Measurements from ENCODE around the gene LRRC26. TPM values are rescaled to one million over a fixed set of nuclear protein-coding genes. Genes with fewer than 3 reads are reported as not detected.

Gene LRRC26
- total and polyA plus RNA-seq, 2 of the 13 experiments (the other 11 are each of a cell fraction or from before 2014, with no cell fraction given), result not detected

DNA sequence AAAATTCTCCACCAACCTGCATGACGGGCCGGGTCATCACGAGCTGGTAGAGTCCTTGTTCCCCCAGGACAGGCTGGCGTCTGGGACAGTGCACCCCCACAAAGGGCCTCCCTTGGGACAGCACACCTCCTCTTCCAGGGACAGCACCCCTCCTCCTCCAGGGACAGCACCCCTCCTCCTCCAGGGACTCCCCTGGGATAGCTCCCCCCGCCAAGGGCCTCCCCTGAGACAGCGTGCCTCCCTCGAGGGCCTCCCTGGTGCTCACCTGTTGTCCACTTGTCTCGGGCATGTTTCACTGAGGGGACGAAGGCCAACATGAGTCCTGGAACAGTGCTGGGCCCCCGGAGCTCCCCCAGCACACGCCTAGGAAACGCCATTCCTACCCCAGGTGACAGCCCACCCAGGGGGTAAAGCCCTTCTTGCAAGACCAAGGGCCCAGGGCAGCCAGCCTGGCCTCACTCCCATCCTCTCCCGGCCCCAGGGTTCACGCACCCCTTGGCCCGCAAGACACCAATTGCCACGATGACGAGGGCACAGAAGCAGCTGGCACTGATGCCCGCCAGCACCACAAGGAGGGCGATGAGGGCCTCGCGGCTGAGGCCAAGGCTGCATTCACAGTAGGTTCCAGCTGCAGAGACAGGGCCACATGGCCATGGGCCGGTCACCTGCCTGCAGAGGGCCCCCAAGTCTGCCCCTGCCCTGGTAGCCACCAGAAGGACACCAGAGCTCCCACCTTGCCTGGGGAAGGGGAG, 1.5 kb upstream of the LRRC26 start:
- FAIRE-seq, result no peak
- peaks cover 9% of the 10 kb centered on the region for H3K4me1 ChIP-seq (ENCODE audit: insufficient read depth, low read length)
- no peaks in the 10 kb centered on the region for H3K9me3 ChIP-seq (ENCODE audit: low read length)
- peaks cover 7 to 52% of the 10 kb centered on the region in 2 experiments; a peak in 3 of 5 replicates for H3K27me3 ChIP-seq (ENCODE audit: control insufficient read depth in 1 of 2, insufficient read depth in 2 of 2, low read length in 2 of 2)
- TF ChIP-seq KDM4B (CRISPR knock-in tag; IDR thresholded peaks at IDR 0.05) (no peak), CTCF (CRISPR knock-in tag; IDR thresholded peaks at IDR 0.05) (0 out of 2 replicates have a peak, but pooled peaks have one; percentile 16)
- ATAC-seq, result no peak
- ChIA-PET CTCF (ENCODE audit: low intra/inter-chr PET ratio, low total read pairs) (no interaction called here), POLR2A (no interaction called here)
- H3K79me2 ChIP-seq (ENCODE audit: insufficient read depth, low read length), result no peaks in the 10 kb centered on the region
- WGBS (ENCODE audit: low lambda C conversion rate), result 33% methylated on average over 10 of the region's 22 CpGs
- no peak for DNase-seq (ENCODE audit: low spot score)
- H3K36me3 ChIP-seq (replicated peaks in 1 of 2; ENCODE audit: control insufficient read depth in 1 of 2, insufficient read depth in 2 of 2, low read length in 2 of 2), result no peaks in the 10 kb centered on the region
- H4K20me1 ChIP-seq (ENCODE audit: insufficient read depth, low read length), result no peaks in the 10 kb centered on the region
- intact Hi-C loops (cut with micrococcal nuclease; ENCODE audit: unreplicated experiment), result loop anchor here (10.0 kb wide), 1 partner anchor 57 kb away; the partner anchor contains the start of gene DPP7
- no peak overlapping the region for H3K4me2 ChIP-seq (ENCODE audit: low read depth, low read length)
- H3K27ac ChIP-seq (ENCODE audit: extremely low read length, insufficient read depth, low read length), result no peak overlapping the region
- H2AFZ ChIP-seq (ENCODE audit: low read length), result no peak overlapping the region
- no TSS peak for BruUV-seq (replicated peaks)
- no peak overlapping the region for H3K4me3 ChIP-seq (replicated peaks in 1 of 3; ENCODE audit: insufficient read depth in 1 of 3, low read depth in 2 of 3, low read length in 3 of 3)
- in situ Hi-C loops (cut with HindIII; ENCODE audit: extremely low pct_ligation_motif_present, low pct_unique_long_range_greater_than_20kb), result no loop called here
- no peak overlapping the region for H3K9ac ChIP-seq (ENCODE audit: insufficient read depth, low read depth, low read length)

GRCh38 chr9:137170486-137171148, 766 bp upstream of the LRRC26 start:
- no peaks in the 10 kb centered on the region for H3K79me2 ChIP-seq (ENCODE audit: insufficient read depth, low read length)
- H3K4me1 ChIP-seq (ENCODE audit: insufficient read depth, low read length), result peaks cover 9% of the 10 kb centered on the region
- H3K4me3 ChIP-seq (replicated peaks in 1 of 3; ENCODE audit: insufficient read depth in 1 of 3, low read depth in 2 of 3, low read length in 3 of 3), result peak overlapping the region in 1 of 3 experiments; percentile 65; a peak in 1 of 6 replicates
- ChIA-PET CTCF (ENCODE audit: low intra/inter-chr PET ratio, low total read pairs) (no interaction called here), POLR2A (interaction anchor here (1.7 kb wide), 1 partner anchor 19 kb away, joined by 5 read pairs; no protein-coding TSS in a partner anchor)
- no peaks in the 10 kb centered on the region for H4K20me1 ChIP-seq (ENCODE audit: insufficient read depth, low read length)
- no peak overlapping the region for H3K9ac ChIP-seq (ENCODE audit: insufficient read depth, low read depth, low read length)
- WGBS (ENCODE audit: low lambda C conversion rate), result 30% methylated on average over 9 of the region's 14 CpGs
- no peak for FAIRE-seq
- intact Hi-C loops (cut with micrococcal nuclease; ENCODE audit: unreplicated experiment), result loop anchor here (10.0 kb wide), 1 partner anchor 56 kb away; the partner anchor contains the start of gene DPP7
- peaks cover 9 to 59% of the 10 kb centered on the region in 2 experiments; a peak in 3 of 5 replicates for H3K27me3 ChIP-seq (ENCODE audit: control insufficient read depth in 1 of 2, insufficient read depth in 2 of 2, low read length in 2 of 2)
- in situ Hi-C loops (cut with HindIII; ENCODE audit: extremely low pct_ligation_motif_present, low pct_unique_long_range_greater_than_20kb), result no loop called here
- ATAC-seq, result no peak
- H3K27ac ChIP-seq (ENCODE audit: extremely low read length, insufficient read depth, low read length), result no peak overlapping the region
- DNase-seq (ENCODE audit: low spot score), result no peak
- no peaks in the 10 kb centered on the region for H3K9me3 ChIP-seq (ENCODE audit: low read length)
- H3K4me2 ChIP-seq (ENCODE audit: low read depth, low read length), result no peak overlapping the region; the same call in 1 of the 2 replicates
- no TSS peak for BruUV-seq (replicated peaks)
- no peaks in the 10 kb centered on the region for H3K36me3 ChIP-seq (replicated peaks in 1 of 2; ENCODE audit: control insufficient read depth in 1 of 2, insufficient read depth in 2 of 2, low read length in 2 of 2)
- H2AFZ ChIP-seq (ENCODE audit: low read length), result no peak overlapping the region
- TF ChIP-seq SMYD3 (CRISPR knock-in tag; IDR thresholded peaks at IDR 0.05) (no peak), KMT2B (CRISPR knock-in tag; IDR thresholded peaks at IDR 0.05) (no peak), ZSCAN21 (CRISPR knock-in tag; IDR thresholded peaks at IDR 0.05; ENCODE audit: borderline replicate concordance) (no peak), CTCF (CRISPR knock-in tag; IDR thresholded peaks at IDR 0.05) (no peak), ZNF44 (CRISPR knock-in tag; IDR thresholded peaks at IDR 0.05) (no peak), ZSCAN29 (CRISPR knock-in tag; conservative IDR thresholded peaks at IDR 0.05) (no peak), STAT5B (CRISPR knock-in tag; IDR thresholded peaks at IDR 0.05) (no peak), NKX3-1 (CRISPR knock-in tag; IDR thresholded peaks at IDR 0.05) (no peak), ZNF367 (CRISPR knock-in tag; IDR thresholded peaks at IDR 0.05; ENCODE audit: borderline replicate concordance) (no peak), KDM2A (CRISPR knock-in tag; IDR thresholded peaks at IDR 0.05; ENCODE audit: borderline replicate concordance, low read depth) (no peak), ZNF850 (CRISPR knock-in tag; conservative IDR thresholded peaks at IDR 0.05) (no peak), REPIN1 (CRISPR knock-in tag; IDR thresholded peaks at IDR 0.05; ENCODE audit: borderline replicate concordance, low read depth) (no peak)

Measured in HepG2 (cell line).